HFF-Myc (cell line): ENCODE measurements around the gene HDAC5.
A peak's percentile ranks its signal among the peaks of the same experiment; 100 is the strongest.

ENCODE experiments used
- DNase-seq: peaks from one replicate; pipeline ENCODE4 v3.0.0-alpha.2; 2011; ENCODE audit warnings: low read depth; ENCODE audit errors: extremely low read depth
- H3K4me3 ChIP-seq: replicated peaks from 2 replicates; pipeline ENCODE4 v1.5.1; 2011; ENCODE audit warnings: low read depth, mild to moderate bottlenecking, control low read depth, low read length
- CTCF ChIP-seq: IDR thresholded peaks from 2 replicates; pipeline ENCODE4 v1.5.1; 2012; ENCODE audit warnings: mild to moderate bottlenecking, low read depth, low read length, control low read depth; ENCODE audit errors: missing control alignments

Gene HDAC5

GRCh38 chr17:44084131-44084538 lies 39.3 kb downstream of the HDAC5 start:
- peak; percentile 46 for TF ChIP-seq CTCF
- no peak for DNase-seq
- H3K4me3 ChIP-seq, result no peak overlapping the region

GRCh38 chr17:44083250-44083849 lies 40.1 kb downstream of the HDAC5 start:
- no peak overlapping the region for H3K4me3 ChIP-seq
- DNase-seq, result no peak
- peak; percentile 13 for TF ChIP-seq CTCF

GRCh38 chr17:44082256-44082927 lies 41.0 kb downstream of the HDAC5 start:
- no peak for TF ChIP-seq CTCF
- H3K4me3 ChIP-seq, result no peak overlapping the region
- no peak for DNase-seq

GRCh38 chr17:44081681-44082080 lies 41.8 kb downstream of the HDAC5 start:
- no peak for DNase-seq
- no peak for TF ChIP-seq CTCF
- no peak overlapping the region for H3K4me3 ChIP-seq

GRCh38 chr17:44079877-44080821 lies 43.3 kb downstream of the HDAC5 start:
- DNase-seq, result no peak
- no peak overlapping the region for H3K4me3 ChIP-seq
- no peak for TF ChIP-seq CTCF

- TF ChIP-seq CTCF, result no peak
- DNase-seq, result no peak
Measured at GRCh38 chr17:44078412-44078811, 45.0 kb downstream of the HDAC5 start.

More at GRCh38 chr17:44078412-44078811, 45.0 kb downstream of the HDAC5 start:
- no peak overlapping the region for H3K4me3 ChIP-seq
